H1 (cell line): ENCODE measurements around the gene MTAP. TPM values are rescaled to one million over a fixed set of nuclear protein-coding genes. Genes with fewer than 3 reads are reported as not detected.
A peak's percentile ranks its signal among the peaks of the same experiment; 100 is the strongest.

Experiments
- CBX8 ChIP-seq: fragments of 300-800, 300-1000 bp; sonication (generic); IDR thresholded peaks from 2 replicates; pipeline ENCODE4 v1.7.1; 2016; ENCODE audit warnings: low read depth, low read length, borderline replicate concordance
- CTCF ChIP-seq, 3 experiments: IDR thresholded peaks; 1 replicate in 2 of 3; 2 replicates in 1 of 3; pipeline versions ENCODE4 v1.5.1 to v1.6.1; 2011; ENCODE audit warnings: low read length in 3 of 3, mild to moderate bottlenecking in 3 of 3, inconsistent platforms in 2 of 3, low read depth in 1 of 3, moderate library complexity in 1 of 3; ENCODE audit not compliant: insufficient read depth in 1 of 3; ENCODE audit errors: control extremely low read depth in 1 of 3
- E2F6 ChIP-seq: IDR thresholded peaks from 2 replicates; pipeline ENCODE4 v1.6.1; 2012; ENCODE audit warnings: inconsistent platforms
- EGR1 ChIP-seq: IDR thresholded peaks from 2 replicates; pipeline ENCODE4 v1.6.1; 2011; ENCODE audit warnings: low read depth, low read length, borderline replicate concordance
- EZH2 ChIP-seq: fragments of 200-600 bp; sonication (generic); IDR thresholded peaks from 2 replicates; pipeline ENCODE4 v1.7.1; 2012; ENCODE audit warnings: low read depth, mild to moderate bottlenecking, moderate library complexity, low read length, inconsistent platforms; ENCODE audit not compliant: severe bottlenecking
- JUN ChIP-seq: IDR thresholded peaks from 2 replicates; pipeline ENCODE4 v1.6.1; 2011; ENCODE audit warnings: low read depth, mild to moderate bottlenecking, improper control_type of control experiment, low read length
- POLR2A ChIP-seq, 2 experiments: IDR thresholded peaks; 1 replicate in 1 of 2; 2 replicates in 1 of 2; pipeline ENCODE4 v1.6.1; 2011; ENCODE audit warnings: low read depth in 2 of 2, low read length in 2 of 2, mild to moderate bottlenecking in 2 of 2; ENCODE audit errors: control extremely low read depth in 1 of 2
- RAD21 ChIP-seq, 2 experiments: IDR thresholded peaks in 1 of 2; conservative IDR thresholded peaks in 1 of 2; 2 replicates each; pipeline ENCODE4 v1.6.1; 2011; ENCODE audit warnings: low read depth in 2 of 2, low read length in 2 of 2, improper control_type of control experiment in 1 of 2, inconsistent platforms in 1 of 2, mild to moderate bottlenecking in 1 of 2, moderate library complexity in 1 of 2
- RBBP5 ChIP-seq: IDR thresholded peaks from 2 replicates; pipeline ENCODE4 v1.7.1; 2012; ENCODE audit warnings: low read depth, mild to moderate bottlenecking, inconsistent platforms, low read length, moderate library complexity, borderline replicate concordance
- RNF2 ChIP-seq: fragments of 200-900, 300-1000 bp; sonication (generic); IDR thresholded peaks from 2 replicates; pipeline ENCODE4 v1.7.1; 2016; ENCODE audit warnings: borderline replicate concordance, low read depth, mild to moderate bottlenecking, antibody characterized with exemption, low read length; ENCODE audit not compliant: poor library complexity, severe bottlenecking; ENCODE audit errors: missing control alignments
- SIN3A ChIP-seq, 2 experiments: IDR thresholded peaks in 1 of 2; conservative IDR thresholded peaks in 1 of 2; 2 replicates each; pipeline ENCODE4 v1.6.1; 2011 to 2012; ENCODE audit warnings: low read length in 2 of 2, improper control_type of control experiment in 1 of 2, low read depth in 1 of 2, mild to moderate bottlenecking in 1 of 2
- SP2 ChIP-seq: IDR thresholded peaks from 2 replicates; pipeline ENCODE4 v1.6.1; 2012; ENCODE audit warnings: mild to moderate bottlenecking, low read length, inconsistent platforms
- TAF7 ChIP-seq: optimal IDR thresholded peaks from 2 replicates; pipeline ENCODE3; 2011; ENCODE audit warnings: low read depth, mild to moderate bottlenecking, inconsistent platforms, low read length, moderate library complexity, borderline replicate concordance
- TEAD4 ChIP-seq: IDR thresholded peaks from 2 replicates; pipeline ENCODE4 v1.6.1; 2012; ENCODE audit warnings: low read depth, low read length, inconsistent platforms, mixed read lengths
- polyA plus RNA-seq, 7 experiments: library from polyadenylated mRNA; depleted of rRNA in 3 of 7; stranded (reverse) in 5 of 7; unstranded in 2 of 7; fragments of >200 nt in 5 of 7; fragments of 200-250 nt in 2 of 7; gene quantifications; 1 replicate in 5 of 7; 2 replicates in 1 of 7; 4 replicates in 1 of 7; pipeline versions ENCODE4 v1.2.1 to v1.2.3, GENCODE V29; 2011 to 2013; ENCODE audit warnings: missing spikeins in 2 of 7, mixed read lengths in 2 of 7
- total RNA-seq: library from RNA; stranded (reverse); fragmentation: NEBNext Ultra II Directional; extraction: Animal tissue kit (Norgen Biotek cat#: 25700); gene quantifications from 2 replicates; pipeline ENCODE4 v1.2.1, GENCODE V29; 2021

The MTAP gene
- total and polyA plus RNA-seq, 2 of the 8 experiments (the other 6 are each of a cell fraction or from before 2014, with no cell fraction given): 16.4 to 100 TPM

GRCh38 chr9:21965401-21965951 is 163.0 kb downstream of the MTAP start (continued):
- TF ChIP-seq EZH2: peak; percentile 91
- TF ChIP-seq SP2: no peak
- 0 out of 4 replicates have a peak, but pooled peaks of 1 of the 2 experiments have one; percentile 19 for TF ChIP-seq SIN3A (conservative IDR thresholded peaks at IDR 0.05 in 1 of 2, IDR thresholded peaks at IDR 0.05 in 1 of 2; ENCODE audit: low read depth in 1 of 2, low read length in 2 of 2)
- peak; percentile 49 to 66 for TF ChIP-seq RAD21 (IDR thresholded peaks at IDR 0.05 in 1 of 2, conservative IDR thresholded peaks at IDR 0.05 in 1 of 2; ENCODE audit: low read depth in 2 of 2, low read length in 2 of 2)
- TF ChIP-seq JUN: no peak
- TF ChIP-seq TEAD4: no peak
- TF ChIP-seq RBBP5: 0 out of 2 replicates have a peak, but pooled peaks have one; percentile 41
- no peak for TF ChIP-seq POLR2A (IDR thresholded peaks at IDR 0.05; ENCODE audit: control extremely low read depth in 1 of 2, low read depth in 2 of 2, low read length in 2 of 2)
- peak; percentile 23 for TF ChIP-seq RNF2
- TF ChIP-seq E2F6: no peak
- TF ChIP-seq TAF7: peak; percentile 48
- no peak for TF ChIP-seq CBX8
- no peak for TF ChIP-seq EGR1
- TF ChIP-seq CTCF (IDR thresholded peaks at IDR 0.05; ENCODE audit: control extremely low read depth in 1 of 3, insufficient read depth in 1 of 3, low read depth in 1 of 3, low read length in 3 of 3): peak; percentile 49 to 71 (median 68)
